WTC11 (cell line): ENCODE data around the gene ARCN1.

Source experiments
- FOXJ3 ChIP-seq: sonication (generic); formaldehyde crosslinking; IDR thresholded peaks from 2 replicates; pipeline ENCODE4 v1.9.0; 2021; ENCODE audit warnings: missing genetic modification reagents, mild to moderate bottlenecking, borderline replicate concordance
- NR2C2 ChIP-seq: sonication (generic); formaldehyde crosslinking; IDR thresholded peaks from 2 replicates; pipeline ENCODE4 v1.8.0; 2022; ENCODE audit warnings: mild to moderate bottlenecking, missing genetic modification reagents
- TF ChIP-seq, protein P1 (sequence below): fragments of 200-600 bp; IDR thresholded peaks from 2 replicates; pipeline ENCODE4 v1.8.0; 2022; ENCODE audit warnings: antibody characterized with exemption
- TF ChIP-seq, protein P2 (sequence below): fragments of 250-450 bp; sonication (Bioruptor Pico); IDR thresholded peaks from 2 replicates; pipeline ENCODE4 v2.1.2; 2022; ENCODE audit warnings: mild to moderate bottlenecking, moderate library complexity
- TF ChIP-seq, protein P3 (sequence below): sonication (generic); formaldehyde crosslinking; IDR thresholded peaks from 2 replicates; pipeline ENCODE4 v1.8.1; 2023; ENCODE audit warnings: mild to moderate bottlenecking, missing genetic modification reagents
- TF ChIP-seq, protein P4 (sequence below): fragments of 250-450 bp; sonication (Bioruptor Pico); IDR thresholded peaks from 2 replicates; pipeline ENCODE4 v1.9.0; 2021; ENCODE audit warnings: mild to moderate bottlenecking

DNA sequence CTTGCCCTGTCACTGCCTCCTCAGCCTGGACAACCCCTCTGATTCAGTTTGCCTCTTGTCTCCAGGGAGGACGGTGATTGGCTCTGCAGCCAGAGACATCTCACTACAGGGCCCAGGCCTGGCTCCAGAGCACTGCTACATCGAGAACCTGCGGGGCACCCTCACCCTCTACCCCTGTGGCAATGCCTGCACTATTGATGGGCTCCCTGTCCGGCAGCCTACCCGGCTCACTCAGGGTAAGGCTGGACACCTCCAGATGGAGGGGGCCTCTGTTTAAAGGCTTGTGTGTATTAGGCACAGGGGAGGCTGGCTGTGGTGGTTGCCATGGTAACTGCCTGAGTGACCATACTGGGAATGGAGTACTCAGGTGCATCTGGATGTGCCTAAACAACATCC is 43.8 kb downstream of the ARCN1 start:
- TF ChIP-seq, protein P1, sequence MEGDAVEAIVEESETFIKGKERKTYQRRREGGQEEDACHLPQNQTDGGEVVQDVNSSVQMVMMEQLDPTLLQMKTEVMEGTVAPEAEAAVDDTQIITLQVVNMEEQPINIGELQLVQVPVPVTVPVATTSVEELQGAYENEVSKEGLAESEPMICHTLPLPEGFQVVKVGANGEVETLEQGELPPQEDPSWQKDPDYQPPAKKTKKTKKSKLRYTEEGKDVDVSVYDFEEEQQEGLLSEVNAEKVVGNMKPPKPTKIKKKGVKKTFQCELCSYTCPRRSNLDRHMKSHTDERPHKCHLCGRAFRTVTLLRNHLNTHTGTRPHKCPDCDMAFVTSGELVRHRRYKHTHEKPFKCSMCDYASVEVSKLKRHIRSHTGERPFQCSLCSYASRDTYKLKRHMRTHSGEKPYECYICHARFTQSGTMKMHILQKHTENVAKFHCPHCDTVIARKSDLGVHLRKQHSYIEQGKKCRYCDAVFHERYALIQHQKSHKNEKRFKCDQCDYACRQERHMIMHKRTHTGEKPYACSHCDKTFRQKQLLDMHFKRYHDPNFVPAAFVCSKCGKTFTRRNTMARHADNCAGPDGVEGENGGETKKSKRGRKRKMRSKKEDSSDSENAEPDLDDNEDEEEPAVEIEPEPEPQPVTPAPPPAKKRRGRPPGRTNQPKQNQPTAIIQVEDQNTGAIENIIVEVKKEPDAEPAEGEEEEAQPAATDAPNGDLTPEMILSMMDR, result no peak
- TF ChIP-seq, protein P2, sequence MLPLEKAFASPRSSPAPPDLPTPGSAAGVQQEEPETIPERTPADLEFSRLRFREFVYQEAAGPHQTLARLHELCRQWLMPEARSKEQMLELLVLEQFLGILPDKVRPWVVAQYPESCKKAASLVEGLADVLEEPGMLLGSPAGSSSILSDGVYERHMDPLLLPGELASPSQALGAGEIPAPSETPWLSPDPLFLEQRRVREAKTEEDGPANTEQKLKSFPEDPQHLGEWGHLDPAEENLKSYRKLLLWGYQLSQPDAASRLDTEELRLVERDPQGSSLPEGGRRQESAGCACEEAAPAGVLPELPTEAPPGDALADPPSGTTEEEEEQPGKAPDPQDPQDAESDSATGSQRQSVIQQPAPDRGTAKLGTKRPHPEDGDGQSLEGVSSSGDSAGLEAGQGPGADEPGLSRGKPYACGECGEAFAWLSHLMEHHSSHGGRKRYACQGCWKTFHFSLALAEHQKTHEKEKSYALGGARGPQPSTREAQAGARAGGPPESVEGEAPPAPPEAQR, result no peak
- TF ChIP-seq FOXJ3 (CRISPR knock-in tag) (no peak), NR2C2 (CRISPR knock-in tag) (no peak)
- TF ChIP-seq, protein P3, sequence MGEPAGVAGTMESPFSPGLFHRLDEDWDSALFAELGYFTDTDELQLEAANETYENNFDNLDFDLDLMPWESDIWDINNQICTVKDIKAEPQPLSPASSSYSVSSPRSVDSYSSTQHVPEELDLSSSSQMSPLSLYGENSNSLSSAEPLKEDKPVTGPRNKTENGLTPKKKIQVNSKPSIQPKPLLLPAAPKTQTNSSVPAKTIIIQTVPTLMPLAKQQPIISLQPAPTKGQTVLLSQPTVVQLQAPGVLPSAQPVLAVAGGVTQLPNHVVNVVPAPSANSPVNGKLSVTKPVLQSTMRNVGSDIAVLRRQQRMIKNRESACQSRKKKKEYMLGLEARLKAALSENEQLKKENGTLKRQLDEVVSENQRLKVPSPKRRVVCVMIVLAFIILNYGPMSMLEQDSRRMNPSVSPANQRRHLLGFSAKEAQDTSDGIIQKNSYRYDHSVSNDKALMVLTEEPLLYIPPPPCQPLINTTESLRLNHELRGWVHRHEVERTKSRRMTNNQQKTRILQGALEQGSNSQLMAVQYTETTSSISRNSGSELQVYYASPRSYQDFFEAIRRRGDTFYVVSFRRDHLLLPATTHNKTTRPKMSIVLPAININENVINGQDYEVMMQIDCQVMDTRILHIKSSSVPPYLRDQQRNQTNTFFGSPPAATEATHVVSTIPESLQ (CRISPR knock-in tag), result no peak
- TF ChIP-seq, protein P4, sequence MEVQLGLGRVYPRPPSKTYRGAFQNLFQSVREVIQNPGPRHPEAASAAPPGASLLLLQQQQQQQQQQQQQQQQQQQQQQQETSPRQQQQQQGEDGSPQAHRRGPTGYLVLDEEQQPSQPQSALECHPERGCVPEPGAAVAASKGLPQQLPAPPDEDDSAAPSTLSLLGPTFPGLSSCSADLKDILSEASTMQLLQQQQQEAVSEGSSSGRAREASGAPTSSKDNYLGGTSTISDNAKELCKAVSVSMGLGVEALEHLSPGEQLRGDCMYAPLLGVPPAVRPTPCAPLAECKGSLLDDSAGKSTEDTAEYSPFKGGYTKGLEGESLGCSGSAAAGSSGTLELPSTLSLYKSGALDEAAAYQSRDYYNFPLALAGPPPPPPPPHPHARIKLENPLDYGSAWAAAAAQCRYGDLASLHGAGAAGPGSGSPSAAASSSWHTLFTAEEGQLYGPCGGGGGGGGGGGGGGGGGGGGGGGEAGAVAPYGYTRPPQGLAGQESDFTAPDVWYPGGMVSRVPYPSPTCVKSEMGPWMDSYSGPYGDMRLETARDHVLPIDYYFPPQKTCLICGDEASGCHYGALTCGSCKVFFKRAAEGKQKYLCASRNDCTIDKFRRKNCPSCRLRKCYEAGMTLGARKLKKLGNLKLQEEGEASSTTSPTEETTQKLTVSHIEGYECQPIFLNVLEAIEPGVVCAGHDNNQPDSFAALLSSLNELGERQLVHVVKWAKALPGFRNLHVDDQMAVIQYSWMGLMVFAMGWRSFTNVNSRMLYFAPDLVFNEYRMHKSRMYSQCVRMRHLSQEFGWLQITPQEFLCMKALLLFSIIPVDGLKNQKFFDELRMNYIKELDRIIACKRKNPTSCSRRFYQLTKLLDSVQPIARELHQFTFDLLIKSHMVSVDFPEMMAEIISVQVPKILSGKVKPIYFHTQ (CRISPR knock-in tag), result no peak
